Spleen (tissue), 11 donors: ENCODE data around the gene KLHDC7B. TPM values are rescaled to one million over a fixed set of nuclear protein-coding genes. Genes with fewer than 3 reads are reported as not detected.

Experiments
- DNase-seq: peaks from one replicate; pipeline ENCODE4 v3.0.0-alpha.2; 2020
- H3K27ac ChIP-seq, 8 donors: fragments of 200-600 bp; sonication (generic) in 7 of 8; 1 replicate in 4 of 8; 2 replicates in 4 of 8; pipeline versions ENCODE4 v1.5.0 to v1.8.0; 2016 to 2021; ENCODE audit warnings: inconsistent platforms in 4 of 8, mild to moderate bottlenecking in 4 of 8, moderate library complexity in 1 of 8
- H3K27me3 ChIP-seq, 7 donors: fragments of 200-600 bp; sonication (generic) in 6 of 7; replicated peaks in 1 of 7; 1 replicate in 4 of 7; 2 replicates in 3 of 7; pipeline versions ENCODE4 v1.5.0 to v1.8.0; 2016 to 2021; ENCODE audit warnings: inconsistent platforms in 3 of 7, mild to moderate bottlenecking in 1 of 7
- H3K36me3 ChIP-seq, 6 donors: fragments of 200-600 bp; sonication (generic) in 5 of 6; 1 replicate in 4 of 6; 2 replicates in 2 of 6; pipeline versions ENCODE4 v1.5.0 to v1.8.0; 2016 to 2021; ENCODE audit warnings: inconsistent platforms in 2 of 6
- H3K4me1 ChIP-seq, 6 donors: fragments of 200-600 bp; sonication (generic) in 5 of 6; 1 replicate in 3 of 6; 2 replicates in 3 of 6; pipeline versions ENCODE4 v1.5.0 to v1.8.0; 2016 to 2021; ENCODE audit warnings: inconsistent platforms in 3 of 6
- H3K4me3 ChIP-seq, 8 donors: fragments of 200-600 bp; sonication (generic) in 7 of 8; 1 replicate in 4 of 8; 2 replicates in 4 of 8; pipeline versions ENCODE4 v1.5.0 to v1.8.0; 2016 to 2021; ENCODE audit warnings: inconsistent platforms in 4 of 8, mild to moderate bottlenecking in 4 of 8, moderate library complexity in 2 of 8
- H3K9me3 ChIP-seq, 8 donors: fragments of 200-600 bp; sonication (generic) in 7 of 8; 1 replicate in 4 of 8; 2 replicates in 4 of 8; pipeline versions ENCODE4 v1.5.0 to v1.8.0; 2016 to 2021; ENCODE audit warnings: inconsistent platforms in 4 of 8
- POLR2A ChIP-seq, 3 donors: fragments of 450-650 bp; IDR thresholded peaks; one replicate each; pipeline ENCODE4 v1.5.1; 2017; ENCODE audit warnings: antibody characterized with exemption in 3 of 3, mild to moderate bottlenecking in 1 of 3
- POLR2AphosphoS5 ChIP-seq, 3 donors: sonication (generic); formaldehyde crosslinking; IDR thresholded peaks; one replicate each; pipeline ENCODE4 v1.5.1; 2017; ENCODE audit warnings: antibody characterized with exemption in 3 of 3
- WGBS, 5 donors: extraction: QIAGEN DNeasy Blood & Tissue Kit in 3 of 5; methylation state at CpG; one replicate each; pipeline versions ENCODE4 v1.1.5 to v1.1.7; 2013 to 2018; 5-methylcytosine and 5-hydroxymethylcytosine counted together
- intact Hi-C: fragments of 100-400 bp; cut with DNase I; formaldehyde crosslinking; loops from one replicate; pipeline ENCODE4 v1.15.0; 2023; ENCODE audit warnings: low total_unique reads
- polyA plus RNA-seq, 3 donors: library from polyadenylated mRNA; stranded (reverse); fragments of 200-250 nt; gene quantifications; one replicate each; pipeline ENCODE4 v1.2.1, GENCODE V29; 2013
- total RNA-seq, 7 donors: library from RNA; depleted of rRNA in 3 of 7; stranded (reverse); fragments of >200 nt in 3 of 7; fragmentation: NEBNext Ultra II Directional in 4 of 7; extraction: Animal tissue kit (Norgen Biotek cat#: 25700) in 4 of 7; gene quantifications; one replicate each; pipeline versions ENCODE4 v1.1.0 to v1.2.1, GENCODE V29; 2016 to 2021
- TF ChIP-seq, protein P1 (sequence below), 11 experiments: fragments of 200-600 bp in 7 of 11; fragments of 450-650 bp in 4 of 11; sonication (generic) in 4 of 11; IDR thresholded peaks in 8 of 11; conservative IDR thresholded peaks in 3 of 11; 1 replicate in 7 of 11; 2 replicates in 4 of 11; pipeline versions ENCODE4 v1.4.0 to v1.8.0; 2016 to 2021; ENCODE audit warnings: antibody characterized with exemption in 11 of 11, inconsistent platforms in 4 of 11, mild to moderate bottlenecking in 1 of 11
- donor health status: healthy with polysubstance abuse.
- donor health status: DM: no; HTN: no; CAD: no; lungs with moderate emphysema.
- donor health status: DM: no; HTN: no; CAD: no.
- donor health status: Bipolar disorder and iron deficiency.
- donor health status: healthy.
- donor health status: DM: no; HTN: no; CAD: no.
- donor health status: DM: yes; HTN: yes; CAD: no.

Gene KLHDC7B
- total and polyA plus RNA-seq, 10 donors, result 2.6 to 5.0 (median 3.4) TPM

DNA sequence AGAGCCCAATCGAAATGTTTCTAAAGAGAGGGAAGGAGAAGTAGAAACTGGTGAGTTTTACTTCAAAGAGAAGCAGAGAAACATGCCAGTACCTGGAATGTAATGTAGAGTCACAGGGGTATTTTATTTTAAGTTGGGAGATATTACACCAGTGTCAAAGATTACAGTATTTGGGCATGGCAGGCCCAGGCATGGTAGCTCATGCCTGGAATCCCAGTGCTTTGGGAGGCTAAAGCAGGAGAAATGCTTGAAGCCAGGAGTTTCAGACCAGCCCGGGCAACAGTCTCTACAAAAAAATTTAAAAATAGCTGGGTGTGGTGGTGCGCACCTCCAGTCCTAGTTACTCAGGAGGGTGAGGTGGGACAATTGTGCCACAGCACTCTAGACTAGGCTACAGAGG is 14.3 kb downstream of the KLHDC7B start:
- no peak for TF ChIP-seq POLR2A (IDR thresholded peaks at IDR 0.05)
- no peak for TF ChIP-seq POLR2AphosphoS5 (IDR thresholded peaks at IDR 0.05)
- TF ChIP-seq, protein P1, sequence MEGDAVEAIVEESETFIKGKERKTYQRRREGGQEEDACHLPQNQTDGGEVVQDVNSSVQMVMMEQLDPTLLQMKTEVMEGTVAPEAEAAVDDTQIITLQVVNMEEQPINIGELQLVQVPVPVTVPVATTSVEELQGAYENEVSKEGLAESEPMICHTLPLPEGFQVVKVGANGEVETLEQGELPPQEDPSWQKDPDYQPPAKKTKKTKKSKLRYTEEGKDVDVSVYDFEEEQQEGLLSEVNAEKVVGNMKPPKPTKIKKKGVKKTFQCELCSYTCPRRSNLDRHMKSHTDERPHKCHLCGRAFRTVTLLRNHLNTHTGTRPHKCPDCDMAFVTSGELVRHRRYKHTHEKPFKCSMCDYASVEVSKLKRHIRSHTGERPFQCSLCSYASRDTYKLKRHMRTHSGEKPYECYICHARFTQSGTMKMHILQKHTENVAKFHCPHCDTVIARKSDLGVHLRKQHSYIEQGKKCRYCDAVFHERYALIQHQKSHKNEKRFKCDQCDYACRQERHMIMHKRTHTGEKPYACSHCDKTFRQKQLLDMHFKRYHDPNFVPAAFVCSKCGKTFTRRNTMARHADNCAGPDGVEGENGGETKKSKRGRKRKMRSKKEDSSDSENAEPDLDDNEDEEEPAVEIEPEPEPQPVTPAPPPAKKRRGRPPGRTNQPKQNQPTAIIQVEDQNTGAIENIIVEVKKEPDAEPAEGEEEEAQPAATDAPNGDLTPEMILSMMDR (IDR thresholded peaks at IDR 0.05 in 8 of 11, conservative IDR thresholded peaks at IDR 0.05 in 3 of 11), result no peak
- Histone ChIP-seq H3K9me3 (no peaks in the 10 kb centered on the region), H3K36me3 (no peaks in the 10 kb centered on the region), H3K4me3 (no peak overlapping the region), H3K27ac (no peak overlapping the region), H3K4me1 (peaks cover 4 to 15% (median 9%) of the 10 kb centered on the region in 6 donors), H3K27me3 (no peaks in the 10 kb centered on the region)
- no peak for DNase-seq
- WGBS, 5 donors, result 79 to 92% (median 85%) methylated on average over 3 of the region's 3 CpGs
- intact Hi-C loops, result no loop called here

DNA sequence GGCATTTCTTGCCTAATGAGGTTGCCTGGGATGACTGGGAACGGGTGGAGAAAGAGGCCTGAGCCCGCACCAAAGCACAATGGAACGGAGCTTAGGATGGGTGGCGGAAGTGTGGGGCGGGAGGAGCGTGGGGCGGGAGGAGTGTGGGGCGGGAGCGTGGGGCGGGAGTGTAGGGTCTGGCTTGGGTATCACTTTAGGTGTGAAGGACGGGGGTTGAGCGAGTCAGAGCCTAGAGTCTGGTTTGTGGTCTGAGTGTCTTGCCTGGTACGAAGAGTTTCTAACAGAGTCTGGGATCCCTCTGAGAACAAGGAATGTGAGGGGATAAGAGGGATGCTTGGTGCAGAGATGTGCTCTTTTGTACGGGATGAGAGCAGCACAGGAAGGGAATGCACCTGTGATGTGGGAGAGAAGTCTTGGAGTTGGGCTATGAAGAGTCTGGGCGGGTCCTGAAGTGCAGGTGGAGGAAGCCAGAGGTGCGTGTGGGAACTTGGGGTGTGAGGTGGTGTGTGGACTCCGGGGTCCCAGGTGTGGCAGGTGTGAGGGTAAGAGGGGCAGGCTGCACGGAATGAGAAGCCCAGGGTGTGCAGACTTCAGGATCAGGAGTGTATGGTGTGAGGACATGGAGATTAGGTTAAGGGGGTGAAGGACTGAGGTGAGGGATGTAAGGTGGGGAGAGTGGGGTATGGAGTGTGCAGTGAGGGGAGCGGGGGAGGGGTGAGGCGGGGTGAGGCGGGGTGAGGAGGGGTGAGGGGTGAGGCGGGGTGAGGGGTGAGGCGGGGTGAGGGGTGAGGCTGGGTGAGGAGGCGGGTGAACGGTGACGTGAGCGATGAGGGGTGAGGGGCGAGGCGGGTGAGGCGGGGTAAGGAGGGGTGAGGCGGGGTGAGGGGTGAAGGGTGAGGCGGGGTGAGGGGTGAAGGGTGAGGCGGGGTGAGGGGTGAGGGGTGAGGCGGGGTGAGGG is 16.0 kb downstream of the KLHDC7B start:
- TF ChIP-seq, protein P1 (IDR thresholded peaks at IDR 0.05 in 8 of 11, conservative IDR thresholded peaks at IDR 0.05 in 3 of 11), result no peak
- TF ChIP-seq POLR2A (IDR thresholded peaks at IDR 0.05) (no peak), POLR2AphosphoS5 (IDR thresholded peaks at IDR 0.05) (no peak)
- intact Hi-C loops, result no loop called here
- DNase-seq, result no peak

DNA sequence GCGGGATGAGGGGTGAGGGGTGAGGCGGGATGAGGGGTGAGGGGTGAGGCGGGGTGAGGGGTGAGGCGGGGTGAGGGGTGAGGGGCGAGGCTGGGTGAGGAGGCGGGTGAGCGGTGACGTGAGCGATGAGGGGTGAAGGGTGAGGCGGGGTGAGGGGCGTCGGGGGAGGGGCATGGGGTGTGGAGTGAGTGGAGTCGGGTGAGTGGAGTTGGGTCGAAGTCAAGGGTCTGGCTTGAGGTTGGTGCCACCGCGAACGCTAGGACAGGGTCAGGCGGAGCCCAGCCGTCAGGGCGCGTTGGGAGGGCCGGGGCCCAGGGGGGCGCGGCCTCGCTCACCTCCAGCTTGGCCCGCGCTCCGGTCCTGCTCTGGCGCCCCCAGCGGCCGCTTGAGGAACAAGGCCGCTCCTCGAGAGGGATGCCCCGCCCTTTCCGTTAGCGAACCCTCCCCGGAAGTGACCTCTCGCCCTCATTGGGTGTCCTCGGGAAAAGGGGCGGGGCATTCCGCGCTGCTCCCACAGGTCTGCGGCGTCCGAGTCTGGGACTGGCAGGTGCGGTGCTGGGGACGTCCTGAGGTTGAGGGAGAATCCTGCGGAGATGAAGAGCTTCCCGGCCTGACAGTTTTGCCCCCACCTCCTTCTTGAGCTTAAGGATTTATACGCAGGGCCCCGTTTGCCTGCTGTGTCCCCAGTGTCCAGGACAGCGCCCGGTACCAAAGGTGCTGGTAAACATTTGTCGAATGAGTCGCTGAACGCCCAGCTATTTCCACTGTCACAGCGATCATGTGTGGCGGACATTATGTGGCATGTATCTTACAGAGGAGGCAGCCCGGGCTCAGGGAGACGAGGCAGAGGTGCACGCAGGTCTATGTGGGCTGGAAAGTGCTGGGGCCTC is 17.1 kb downstream of the KLHDC7B start, which contains the start of gene SYCE3:
TSS of gene SYCE3 (minus strand) at position 397 of the 890 bp plus-strand sequence. CDS start 6,514 bp downstream, outside the sequence.
- Histone ChIP-seq H3K36me3 (peaks cover 0 to 6% (median 0%) of the 10 kb centered on the region in 6 donors), H3K4me1 (peaks cover 4 to 15% (median 9%) of the 10 kb centered on the region in 6 donors), H3K9me3 (no peaks in the 10 kb centered on the region), H3K4me3 (peak within 1 kb of the TSS; percentile 38 to 67 (median 55)), H3K27ac (peak within 1 kb of the TSS; percentile 37 to 85 (median 63)), H3K27me3 (no peaks in the 10 kb centered on the region)
- peak; percentile 99 for DNase-seq
- TF ChIP-seq POLR2AphosphoS5 (IDR thresholded peaks at IDR 0.05), result peak; percentile 91 to 94 (median 93)
- no peak for TF ChIP-seq POLR2A (IDR thresholded peaks at IDR 0.05)
- TF ChIP-seq, protein P1 (IDR thresholded peaks at IDR 0.05 in 8 of 11, conservative IDR thresholded peaks at IDR 0.05 in 3 of 11), result peak; percentile 94 to 100 (median 99)
- 1 to 11% (median 5%) methylated on average over 43 to 61 of the region's 61 CpGs for WGBS, 5 donors
- intact Hi-C loops, result no loop called here

More for the DNA sequence above, 16.0 kb downstream of the KLHDC7B start:
- H3K27ac ChIP-seq, result no peak overlapping the region
- H3K9me3 ChIP-seq, result no peaks in the 10 kb centered on the region
- no peaks in the 10 kb centered on the region for H3K36me3 ChIP-seq
- no peaks in the 10 kb centered on the region for H3K27me3 ChIP-seq
- 78 to 86% (median 81%) methylated on average over 21 to 29 of the region's 34 CpGs for WGBS, 5 donors
- no peak overlapping the region for H3K4me3 ChIP-seq
- H3K4me1 ChIP-seq, result peaks cover 4 to 15% (median 9%) of the 10 kb centered on the region in 6 donors
